PC-9 (cell line): ENCODE data around the gene CPT1B. TPM values are rescaled to one million over a fixed set of nuclear protein-coding genes. Genes with fewer than 3 reads are reported as not detected.

ENCODE experiments used
- BruUV-seq: library from RNA; stranded (reverse); fragments of 400-500 nt; replicated peaks from 2 replicates; lab custom pipeline; 2021; lab: Mats Ljungman, UMichigan
- CTCF ChIA-PET: fragments of 300-600 bp; sonication (Branson Sonifier 250); formaldehyde crosslinking; loops from one replicate; lab custom pipeline; 2022; ENCODE audit warnings: antibody characterized with exemption; lab: Charles Lee
- POLR2A ChIA-PET: fragments of 300-600 bp; sonication (Branson Sonifier 250); formaldehyde crosslinking; loops from one replicate; lab custom pipeline; 2022; ENCODE audit warnings: antibody characterized with exemption; ENCODE audit not compliant: unreplicated experiment; lab: Charles Lee
- DNase-seq, 2 experiments: peaks; one replicate each; pipeline versions ENCODE4 v3.0.0 to v3.0.0-alpha.2; 2015 to 2022; ENCODE audit warnings: mixed read lengths in 1 of 2
- H2AFZ ChIP-seq: fragments of 200-600 bp; sonication (generic); 2 replicates; pipeline ENCODE4 v1.8.1; 2017; ENCODE audit warnings: antibody characterized with exemption
- H3F3A ChIP-seq: fragments of 200-600 bp; sonication (generic); 2 replicates; pipeline ENCODE4 v1.8.1; 2017; ENCODE audit warnings: antibody characterized with exemption, mild to moderate bottlenecking, low read depth; ENCODE audit not compliant: insufficient read depth
- H3K27ac ChIP-seq: fragments of 200-600 bp; sonication (generic); 2 replicates; pipeline ENCODE4 v1.6.1; 2016; ENCODE audit warnings: mixed run types
- H3K27me3 ChIP-seq: fragments of 200-600 bp; sonication (generic); 2 replicates; pipeline ENCODE4 v1.6.1; 2016; ENCODE audit warnings: low read depth, mixed run types; ENCODE audit not compliant: insufficient read depth
- H3K36me3 ChIP-seq: fragments of 200-600 bp; sonication (generic); 2 replicates; pipeline ENCODE4 v1.6.1; 2016; ENCODE audit warnings: low read depth, mixed run types
- H3K4me1 ChIP-seq: fragments of 200-600 bp; sonication (generic); replicated peaks from 2 replicates; pipeline ENCODE4 v1.6.1; 2016; ENCODE audit warnings: mixed run types; ENCODE audit not compliant: insufficient read depth
- H3K4me2 ChIP-seq: fragments of 200-600 bp; sonication (generic); 2 replicates; pipeline ENCODE4 v1.6.1; 2017; ENCODE audit warnings: mixed run types
- H3K4me3 ChIP-seq: fragments of 200-600 bp; sonication (generic); 2 replicates; pipeline ENCODE4 v1.6.1; 2016; ENCODE audit warnings: mixed run types
- H3K79me2 ChIP-seq: fragments of 200-600 bp; sonication (generic); 2 replicates; pipeline ENCODE4 v1.6.1; 2017; ENCODE audit warnings: low read depth, mixed run types
- H3K9me2 ChIP-seq: fragments of 200-600 bp; sonication (generic); 2 replicates; pipeline ENCODE4 v1.8.1; 2017; ENCODE audit warnings: mild to moderate bottlenecking; ENCODE audit not compliant: insufficient read depth
- H3K9me3 ChIP-seq: fragments of 200-600 bp; sonication (generic); 2 replicates; pipeline ENCODE4 v1.8.1; 2016; ENCODE audit warnings: low read depth; ENCODE audit not compliant: insufficient read depth
- H4K20me1 ChIP-seq: fragments of 200-600 bp; sonication (generic); 2 replicates; pipeline ENCODE4 v1.8.1; 2017; ENCODE audit not compliant: insufficient read depth
- EZH2 ChIP-seq: fragments of 200-600 bp; sonication (generic); IDR thresholded peaks from 2 replicates; pipeline ENCODE4 v1.8.0; 2017; ENCODE audit warnings: antibody characterized with exemption, low read depth
- intact Hi-C: fragments of 100-400 bp; cut with micrococcal nuclease; formaldehyde crosslinking; loops from one replicate; pipeline ENCODE4 v1.10.0; 2022; ENCODE audit not compliant: unreplicated experiment
- total RNA-seq: library from RNA; stranded (reverse); gene quantifications from 2 replicates; pipeline ENCODE4 v1.2.3, GENCODE V29; 2021
- TF ChIP-seq, protein P1 (sequence below): fragments of 200-600 bp; sonication (generic); conservative IDR thresholded peaks from 2 replicates; pipeline ENCODE4 v1.6.1; 2017; ENCODE audit warnings: mixed run types, antibody characterized with exemption, mild to moderate bottlenecking, moderate library complexity

CPT1B gene
- total RNA-seq, 1 experiment from 2014 or later: 66.2 TPM

DNA sequence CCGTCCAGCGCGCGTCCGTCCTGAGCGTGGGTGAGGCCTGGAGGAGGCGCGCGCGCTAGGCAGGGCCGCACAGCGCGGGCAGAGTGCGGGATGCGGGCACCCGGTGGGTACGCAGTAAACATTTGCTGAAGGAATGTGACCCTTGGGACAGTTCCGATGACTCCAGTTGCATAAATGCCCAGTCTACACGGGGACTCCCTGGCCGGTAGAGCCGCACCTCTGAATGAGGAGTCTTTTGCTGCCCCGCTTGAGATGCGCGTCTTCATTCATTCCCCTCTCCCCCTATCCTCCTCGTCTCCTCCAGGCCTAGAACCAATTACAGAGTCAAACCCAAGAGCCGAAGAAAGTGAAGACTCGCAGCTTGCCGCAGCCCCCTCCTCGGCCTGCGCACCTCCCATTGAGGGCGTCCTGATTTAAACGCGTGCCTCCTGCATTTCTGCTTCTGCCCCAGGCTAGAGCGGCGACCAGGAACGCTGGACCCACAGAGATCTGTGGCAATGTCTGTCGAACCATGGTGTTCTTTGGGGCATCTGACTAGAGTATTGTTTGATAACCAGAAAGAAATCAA is 5.2 kb upstream of the CPT1B start:
- H2AFZ ChIP-seq: peak overlapping the region; percentile 93
- no peaks in the 10 kb centered on the region for H4K20me1 ChIP-seq
- intact Hi-C loops: loop anchor here (2.0 to 5.0 kb wide), 2 partner anchors 57 to 76 kb away; partner anchors contain the start of genes LMF2 and NCAPH2
- no peak for TF ChIP-seq EZH2
- TF ChIP-seq, protein P1, sequence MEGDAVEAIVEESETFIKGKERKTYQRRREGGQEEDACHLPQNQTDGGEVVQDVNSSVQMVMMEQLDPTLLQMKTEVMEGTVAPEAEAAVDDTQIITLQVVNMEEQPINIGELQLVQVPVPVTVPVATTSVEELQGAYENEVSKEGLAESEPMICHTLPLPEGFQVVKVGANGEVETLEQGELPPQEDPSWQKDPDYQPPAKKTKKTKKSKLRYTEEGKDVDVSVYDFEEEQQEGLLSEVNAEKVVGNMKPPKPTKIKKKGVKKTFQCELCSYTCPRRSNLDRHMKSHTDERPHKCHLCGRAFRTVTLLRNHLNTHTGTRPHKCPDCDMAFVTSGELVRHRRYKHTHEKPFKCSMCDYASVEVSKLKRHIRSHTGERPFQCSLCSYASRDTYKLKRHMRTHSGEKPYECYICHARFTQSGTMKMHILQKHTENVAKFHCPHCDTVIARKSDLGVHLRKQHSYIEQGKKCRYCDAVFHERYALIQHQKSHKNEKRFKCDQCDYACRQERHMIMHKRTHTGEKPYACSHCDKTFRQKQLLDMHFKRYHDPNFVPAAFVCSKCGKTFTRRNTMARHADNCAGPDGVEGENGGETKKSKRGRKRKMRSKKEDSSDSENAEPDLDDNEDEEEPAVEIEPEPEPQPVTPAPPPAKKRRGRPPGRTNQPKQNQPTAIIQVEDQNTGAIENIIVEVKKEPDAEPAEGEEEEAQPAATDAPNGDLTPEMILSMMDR: 0 out of 2 replicates have a peak, but pooled peaks have one; percentile 17
- H3K27ac ChIP-seq: no peak overlapping the region
- BruUV-seq: TSS peak; percentile 74
- peak overlapping the region; percentile 89 for H3K4me3 ChIP-seq
- H3K36me3 ChIP-seq: peaks cover 11% of the 10 kb centered on the region; the same call in 1 of the 2 replicates
- ChIA-PET CTCF (no interaction called here), POLR2A (no interaction called here)
- no peaks in the 10 kb centered on the region for H3K27me3 ChIP-seq
- peaks cover 30% of the 10 kb centered on the region for H3K79me2 ChIP-seq
- no peak for DNase-seq
- peak overlapping the region; percentile 93 for H3K4me2 ChIP-seq
- peaks cover 18% of the 10 kb centered on the region for H3K4me1 ChIP-seq
- H3F3A ChIP-seq: peaks cover 15% of the 10 kb centered on the region; the same call in 1 of the 2 replicates
- H3K9me3 ChIP-seq: no peaks in the 10 kb centered on the region
- no peaks in the 10 kb centered on the region for H3K9me2 ChIP-seq

DNA sequence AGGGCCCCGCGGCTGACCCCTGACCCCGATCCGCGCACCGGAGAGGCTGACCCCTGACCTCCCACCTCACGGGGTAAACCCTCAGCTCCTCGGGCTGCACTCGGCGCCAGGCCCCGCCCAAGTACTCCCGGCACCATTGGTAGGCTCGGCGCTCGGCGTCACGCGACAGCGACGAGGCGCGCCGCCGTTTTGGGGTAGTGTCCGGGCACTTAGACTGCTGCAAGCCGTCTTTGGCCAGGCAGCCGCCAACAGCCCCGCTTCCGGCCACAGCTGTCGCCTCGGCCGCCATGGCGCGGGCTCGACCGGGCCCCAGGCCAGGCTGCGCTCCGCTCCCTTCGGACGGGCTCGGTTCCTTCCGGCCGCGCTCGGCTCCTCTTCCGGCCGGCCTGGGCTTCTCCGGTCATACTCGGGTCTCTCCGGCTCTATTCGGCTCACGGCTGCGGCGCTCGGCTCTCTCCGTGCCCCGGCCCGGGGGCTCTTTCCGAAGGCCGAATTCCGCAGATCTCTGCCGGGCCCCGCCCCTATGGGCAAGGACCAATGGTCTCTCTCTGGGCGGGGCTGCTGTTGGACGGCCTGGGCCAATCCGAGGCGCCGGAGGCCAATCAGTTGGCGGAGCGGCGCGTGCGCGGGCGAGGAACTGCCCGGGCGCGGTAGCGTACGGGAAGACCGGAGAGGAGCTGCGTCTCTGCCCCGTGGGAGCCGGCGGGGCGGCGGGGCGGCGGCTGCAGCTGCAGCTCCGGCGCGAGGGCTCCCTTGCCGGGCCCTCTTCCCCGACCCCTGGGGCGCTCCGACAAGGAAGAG is 4.5 kb upstream of the CPT1B start, which contains the start of gene CHKB:
TSS of gene CHKB (minus strand) at position 357 of the 801 bp plus-strand sequence. CDS start at position 289, 68 bp downstream.
- Histone ChIP-seq H3K4me3 (peak within 1 kb of the TSS; percentile 89), H3K9me2 (no peaks in the 10 kb centered on the region), H2AFZ (peak within 1 kb of the TSS; percentile 97), H3K4me1 (peaks cover 18% of the 10 kb centered on the region), H3K79me2 (peaks cover 30% of the 10 kb centered on the region), H3K36me3 (peaks cover 11% of the 10 kb centered on the region; the same call in 1 of the 2 replicates), H4K20me1 (no peaks in the 10 kb centered on the region), H3K4me2 (peak within 1 kb of the TSS; percentile 93), H3K27me3 (no peaks in the 10 kb centered on the region), H3F3A (peaks cover 15% of the 10 kb centered on the region; the same call in 1 of the 2 replicates), H3K27ac (peak within 1 kb of the TSS; percentile 86), H3K9me3 (no peaks in the 10 kb centered on the region)
- DNase-seq: peak; percentile 99
- TF ChIP-seq, protein P1: no peak
- TF ChIP-seq EZH2: no peak
- POLR2A ChIA-PET: interaction anchor here (0.9 to 1.2 kb wide), 2 partner anchors 20 to 75 kb away, joined by 3 read pairs; partner anchors contain the start of genes LMF2, NCAPH2 and SYCE3
- no TSS peak for BruUV-seq
- CTCF ChIA-PET: no interaction called here
- intact Hi-C loops: loop anchor here (1.0 to 5.0 kb wide), 3 partner anchors 19 to 75 kb away; partner anchors contain the start of genes LMF2 and NCAPH2

DNA sequence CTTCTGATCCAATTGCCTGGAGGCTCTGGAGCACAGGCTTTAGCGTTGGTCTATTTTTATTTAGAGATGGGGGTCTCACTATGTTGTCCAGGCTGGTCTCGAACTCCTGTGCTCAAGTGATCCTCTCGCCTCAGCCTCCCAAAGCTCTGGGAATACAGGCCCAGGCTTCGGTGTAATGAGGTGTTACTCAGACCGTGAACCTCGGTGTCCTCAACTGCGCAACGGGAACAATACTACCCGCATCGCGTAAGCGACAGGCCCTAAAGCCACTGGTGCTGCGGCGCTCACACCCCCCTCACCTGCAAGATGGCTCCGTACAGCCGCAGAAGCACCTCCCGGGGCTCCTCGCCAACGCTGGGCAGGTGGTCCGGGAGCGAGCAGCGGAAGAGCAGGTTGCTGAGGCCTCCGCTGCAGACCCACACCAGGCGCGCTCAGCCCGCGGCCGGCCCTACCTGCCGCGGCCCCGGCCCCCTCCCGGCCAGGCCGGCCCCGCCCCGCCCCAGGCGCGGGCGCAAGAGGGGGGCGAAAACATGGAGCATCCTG is 3.8 kb upstream of the CPT1B start:
- no TSS peak for BruUV-seq
- peak overlapping the region; percentile 97 for H2AFZ ChIP-seq
- peak overlapping the region; percentile 86 for H3K27ac ChIP-seq
- no peaks in the 10 kb centered on the region for H3K27me3 ChIP-seq
- H3K36me3 ChIP-seq: peaks cover 11% of the 10 kb centered on the region; the same call in 1 of the 2 replicates
- intact Hi-C loops: loop anchor here (1.0 to 5.0 kb wide), 3 partner anchors 19 to 75 kb away; partner anchors contain the start of genes LMF2 and NCAPH2
- ChIA-PET POLR2A (interaction anchor here (0.9 to 1.2 kb wide), 2 partner anchors 19 to 74 kb away, joined by 3 read pairs; partner anchors contain the start of genes LMF2, NCAPH2 and SYCE3), CTCF (no interaction called here)
- no peaks in the 10 kb centered on the region for H3K9me3 ChIP-seq
- peaks cover 30% of the 10 kb centered on the region for H3K79me2 ChIP-seq
- no peaks in the 10 kb centered on the region for H3K9me2 ChIP-seq
- peak overlapping the region; percentile 90 for H3K4me2 ChIP-seq
- DNase-seq: peak in 1 of 2 experiments; percentile 50
- peak overlapping the region; percentile 89 for H3K4me3 ChIP-seq
- no peaks in the 10 kb centered on the region for H4K20me1 ChIP-seq
- TF ChIP-seq, protein P1: no peak
- TF ChIP-seq EZH2: no peak
- H3K4me1 ChIP-seq: peaks cover 18% of the 10 kb centered on the region
- peaks cover 15% of the 10 kb centered on the region; the same call in 1 of the 2 replicates for H3F3A ChIP-seq
